Measurements from ENCODE around the gene ZC2HC1B.

The ZC2HC1B gene

GRCh38 chr6:143884216-143884900, 20.1 kb downstream of the ZC2HC1B start:
- TF ChIP-seq EZH2phosphoT487 (IDR thresholded peaks at IDR 0.05; ENCODE audit: low read depth) (no peak), CTCF (IDR thresholded peaks at IDR 0.05; ENCODE audit: low read depth, low read length) (no peak)
- H3K4me3 ChIP-seq (ENCODE audit: low read length) = no peak overlapping the region
- no peak overlapping the region for H3K4me2 ChIP-seq (ENCODE audit: low read length)
- H2AFZ ChIP-seq (ENCODE audit: low read depth, low read length) = no peak overlapping the region
- H3K4me1 ChIP-seq (ENCODE audit: low read length) = no peaks in the 10 kb centered on the region
- no peaks in the 10 kb centered on the region for H4K20me1 ChIP-seq (ENCODE audit: insufficient read depth, low read length)
- H3K9me3 ChIP-seq (ENCODE audit: insufficient read depth, low read length) = no peaks in the 10 kb centered on the region
- no peaks in the 10 kb centered on the region for H3K27me3 ChIP-seq (ENCODE audit: low read depth, low read length)
- no peaks in the 10 kb centered on the region for H3K79me2 ChIP-seq (ENCODE audit: low read length)
- H3K36me3 ChIP-seq (replicated peaks; ENCODE audit: low read depth, low read length) = no peaks in the 10 kb centered on the region
- no peak overlapping the region for H3K27ac ChIP-seq (ENCODE audit: low read length)
- no peak overlapping the region for H3K9ac ChIP-seq (ENCODE audit: low read length)

- H3K4me2 ChIP-seq (ENCODE audit: low read length) = no peak overlapping the region
- H3K27ac ChIP-seq (ENCODE audit: low read length) = no peak overlapping the region
Measured at GRCh38 chr6:143885116-143885515, 20.8 kb downstream of the ZC2HC1B start.

GRCh38 chr6:143894655-143895054, 30.4 kb downstream of the ZC2HC1B start:
- H3K27me3 ChIP-seq (ENCODE audit: low read depth, low read length) = no peaks in the 10 kb centered on the region
- H3K4me2 ChIP-seq (ENCODE audit: low read length) = peak overlapping the region; percentile 20; the same call in 1 of the 2 replicates
- no peak overlapping the region for H3K4me3 ChIP-seq (ENCODE audit: low read length)
- H3K9ac ChIP-seq (ENCODE audit: low read length) = no peak overlapping the region
- no peaks in the 10 kb centered on the region for H3K36me3 ChIP-seq (replicated peaks; ENCODE audit: low read depth, low read length)
- no peak overlapping the region for H2AFZ ChIP-seq (ENCODE audit: low read depth, low read length)
- peaks cover 40% of the 10 kb centered on the region for H3K4me1 ChIP-seq (ENCODE audit: low read length)
- no peaks in the 10 kb centered on the region for H4K20me1 ChIP-seq (ENCODE audit: insufficient read depth, low read length)
- TF ChIP-seq EZH2phosphoT487 (IDR thresholded peaks at IDR 0.05; ENCODE audit: low read depth) = no peak
- TF ChIP-seq CTCF (IDR thresholded peaks at IDR 0.05; ENCODE audit: low read depth, low read length) = no peak
- no peak overlapping the region for H3K27ac ChIP-seq (ENCODE audit: low read length)
- H3K9me3 ChIP-seq (ENCODE audit: insufficient read depth, low read length) = no peaks in the 10 kb centered on the region
- no peaks in the 10 kb centered on the region for H3K79me2 ChIP-seq (ENCODE audit: low read length)

More at GRCh38 chr6:143885116-143885515, 20.8 kb downstream of the ZC2HC1B start:
- Histone ChIP-seq H3K9me3 (ENCODE audit: insufficient read depth, low read length) (no peaks in the 10 kb centered on the region), H3K4me1 (ENCODE audit: low read length) (no peaks in the 10 kb centered on the region), H4K20me1 (ENCODE audit: insufficient read depth, low read length) (no peaks in the 10 kb centered on the region), H3K9ac (ENCODE audit: low read length) (no peak overlapping the region), H3K79me2 (ENCODE audit: low read length) (no peaks in the 10 kb centered on the region), H2AFZ (ENCODE audit: low read depth, low read length) (no peak overlapping the region), H3K36me3 (replicated peaks; ENCODE audit: low read depth, low read length) (no peaks in the 10 kb centered on the region), H3K4me3 (ENCODE audit: low read length) (no peak overlapping the region), H3K27me3 (ENCODE audit: low read depth, low read length) (no peaks in the 10 kb centered on the region)
- TF ChIP-seq EZH2phosphoT487 (IDR thresholded peaks at IDR 0.05; ENCODE audit: low read depth) (no peak), CTCF (IDR thresholded peaks at IDR 0.05; ENCODE audit: low read depth, low read length) (no peak)

GRCh38 chr6:143896126-143896860, 32.0 kb downstream of the ZC2HC1B start:
- no peak for TF ChIP-seq CTCF (IDR thresholded peaks at IDR 0.05; ENCODE audit: low read depth, low read length)
- no peak for TF ChIP-seq EZH2phosphoT487 (IDR thresholded peaks at IDR 0.05; ENCODE audit: low read depth)
- H3K4me2 ChIP-seq (ENCODE audit: low read length) = peak overlapping the region; percentile 72
- 0 out of 2 replicates have a peak overlapping the region, but pooled peaks have one; percentile 19 for H2AFZ ChIP-seq (ENCODE audit: low read depth, low read length)
- no peak overlapping the region for H3K9ac ChIP-seq (ENCODE audit: low read length)
- no peaks in the 10 kb centered on the region for H3K36me3 ChIP-seq (replicated peaks; ENCODE audit: low read depth, low read length)
- H3K79me2 ChIP-seq (ENCODE audit: low read length) = no peaks in the 10 kb centered on the region
- H3K4me1 ChIP-seq (ENCODE audit: low read length) = peaks cover 40% of the 10 kb centered on the region
- H4K20me1 ChIP-seq (ENCODE audit: insufficient read depth, low read length) = no peaks in the 10 kb centered on the region
- H3K9me3 ChIP-seq (ENCODE audit: insufficient read depth, low read length) = no peaks in the 10 kb centered on the region
- H3K4me3 ChIP-seq (ENCODE audit: low read length) = 0 out of 2 replicates have a peak overlapping the region, but pooled peaks have one; percentile 46
- no peaks in the 10 kb centered on the region for H3K27me3 ChIP-seq (ENCODE audit: low read depth, low read length)
- H3K27ac ChIP-seq (ENCODE audit: low read length) = no peak overlapping the region

Data from OCI-LY3 (cell line).